ENCODE data around the gene CAPN12. TPM values are rescaled to one million over a fixed set of nuclear protein-coding genes. Genes with fewer than 3 reads are reported as not detected.

The CAPN12 gene
- total and polyA plus RNA-seq, 4 donors = 3.8 to 28.7 (median 8.8) TPM

DNA sequence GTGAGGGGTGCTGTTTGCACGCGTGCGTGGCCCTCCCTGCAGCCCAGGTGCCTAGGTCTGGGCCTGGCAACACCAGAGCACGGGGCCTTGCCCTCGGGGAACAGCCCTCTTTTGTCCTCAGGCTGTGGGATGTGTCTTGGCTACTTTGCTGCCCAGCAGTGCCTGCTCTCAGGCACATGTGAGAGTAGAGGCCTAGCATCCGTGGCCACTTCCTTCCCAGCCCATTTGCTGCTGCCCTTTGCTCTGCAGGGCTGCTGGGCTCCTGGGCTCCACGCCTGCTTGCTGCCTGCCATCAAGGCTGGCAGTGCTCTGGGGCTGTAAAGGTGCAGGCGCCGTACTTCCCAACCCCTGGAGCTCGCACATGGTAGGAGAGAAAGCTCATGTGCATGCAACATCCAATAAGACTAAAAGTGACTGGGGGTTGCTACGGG lies 46.6 kb downstream of the CAPN12 start:
- Histone ChIP-seq H3K36me3 (ENCODE audit: control insufficient read depth in 4 of 4, insufficient read depth in 3 of 4, low read depth in 1 of 4, low read length in 3 of 4) (peaks cover 0 to 1% (median under 1%) of the 10 kb centered on the region in 4 donors), H3K4me1 (ENCODE audit: control insufficient read depth in 4 of 4, insufficient read depth in 4 of 4, low read length in 3 of 4) (peaks cover 24 to 87% (median 71%) of the 10 kb centered on the region in 4 donors), H3K4me3 (ENCODE audit: low read depth in 1 of 3, low read length in 3 of 3) (no peak overlapping the region), H3K9ac (ENCODE audit: low read depth in 1 of 2, low read length in 2 of 2) (no peak overlapping the region), H3K27ac (ENCODE audit: low read depth in 1 of 2, low read length in 2 of 2) (no peak overlapping the region), H3K27me3 (ENCODE audit: control insufficient read depth in 4 of 4, insufficient read depth in 4 of 4, low read length in 3 of 4) (no peaks in the 10 kb centered on the region), H3K9me3 (ENCODE audit: control insufficient read depth in 4 of 4, low read length in 3 of 4) (no peaks in the 10 kb centered on the region)
- TF ChIP-seq, protein P1, sequence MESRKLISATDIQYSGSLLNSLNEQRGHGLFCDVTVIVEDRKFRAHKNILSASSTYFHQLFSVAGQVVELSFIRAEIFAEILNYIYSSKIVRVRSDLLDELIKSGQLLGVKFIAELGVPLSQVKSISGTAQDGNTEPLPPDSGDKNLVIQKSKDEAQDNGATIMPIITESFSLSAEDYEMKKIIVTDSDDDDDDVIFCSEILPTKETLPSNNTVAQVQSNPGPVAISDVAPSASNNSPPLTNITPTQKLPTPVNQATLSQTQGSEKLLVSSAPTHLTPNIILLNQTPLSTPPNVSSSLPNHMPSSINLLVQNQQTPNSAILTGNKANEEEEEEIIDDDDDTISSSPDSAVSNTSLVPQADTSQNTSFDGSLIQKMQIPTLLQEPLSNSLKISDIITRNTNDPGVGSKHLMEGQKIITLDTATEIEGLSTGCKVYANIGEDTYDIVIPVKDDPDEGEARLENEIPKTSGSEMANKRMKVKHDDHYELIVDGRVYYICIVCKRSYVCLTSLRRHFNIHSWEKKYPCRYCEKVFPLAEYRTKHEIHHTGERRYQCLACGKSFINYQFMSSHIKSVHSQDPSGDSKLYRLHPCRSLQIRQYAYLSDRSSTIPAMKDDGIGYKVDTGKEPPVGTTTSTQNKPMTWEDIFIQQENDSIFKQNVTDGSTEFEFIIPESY (IDR thresholded peaks at IDR 0.05) = no peak
- TF ChIP-seq, protein P2, sequence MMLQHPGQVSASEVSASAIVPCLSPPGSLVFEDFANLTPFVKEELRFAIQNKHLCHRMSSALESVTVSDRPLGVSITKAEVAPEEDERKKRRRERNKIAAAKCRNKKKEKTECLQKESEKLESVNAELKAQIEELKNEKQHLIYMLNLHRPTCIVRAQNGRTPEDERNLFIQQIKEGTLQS (IDR thresholded peaks at IDR 0.05) = no peak
- no peak for TF ChIP-seq RAD21 (IDR thresholded peaks at IDR 0.05)
- TF ChIP-seq HNF4G (IDR thresholded peaks at IDR 0.05) = no peak
- no peak for TF ChIP-seq JUND (IDR thresholded peaks at IDR 0.05)
- TF ChIP-seq EGR1 (IDR thresholded peaks at IDR 0.05; ENCODE audit: low read depth in 2 of 2) = no peak
- TF ChIP-seq HNF4A (conservative IDR thresholded peaks at IDR 0.05) = no peak
- TF ChIP-seq, protein P3, sequence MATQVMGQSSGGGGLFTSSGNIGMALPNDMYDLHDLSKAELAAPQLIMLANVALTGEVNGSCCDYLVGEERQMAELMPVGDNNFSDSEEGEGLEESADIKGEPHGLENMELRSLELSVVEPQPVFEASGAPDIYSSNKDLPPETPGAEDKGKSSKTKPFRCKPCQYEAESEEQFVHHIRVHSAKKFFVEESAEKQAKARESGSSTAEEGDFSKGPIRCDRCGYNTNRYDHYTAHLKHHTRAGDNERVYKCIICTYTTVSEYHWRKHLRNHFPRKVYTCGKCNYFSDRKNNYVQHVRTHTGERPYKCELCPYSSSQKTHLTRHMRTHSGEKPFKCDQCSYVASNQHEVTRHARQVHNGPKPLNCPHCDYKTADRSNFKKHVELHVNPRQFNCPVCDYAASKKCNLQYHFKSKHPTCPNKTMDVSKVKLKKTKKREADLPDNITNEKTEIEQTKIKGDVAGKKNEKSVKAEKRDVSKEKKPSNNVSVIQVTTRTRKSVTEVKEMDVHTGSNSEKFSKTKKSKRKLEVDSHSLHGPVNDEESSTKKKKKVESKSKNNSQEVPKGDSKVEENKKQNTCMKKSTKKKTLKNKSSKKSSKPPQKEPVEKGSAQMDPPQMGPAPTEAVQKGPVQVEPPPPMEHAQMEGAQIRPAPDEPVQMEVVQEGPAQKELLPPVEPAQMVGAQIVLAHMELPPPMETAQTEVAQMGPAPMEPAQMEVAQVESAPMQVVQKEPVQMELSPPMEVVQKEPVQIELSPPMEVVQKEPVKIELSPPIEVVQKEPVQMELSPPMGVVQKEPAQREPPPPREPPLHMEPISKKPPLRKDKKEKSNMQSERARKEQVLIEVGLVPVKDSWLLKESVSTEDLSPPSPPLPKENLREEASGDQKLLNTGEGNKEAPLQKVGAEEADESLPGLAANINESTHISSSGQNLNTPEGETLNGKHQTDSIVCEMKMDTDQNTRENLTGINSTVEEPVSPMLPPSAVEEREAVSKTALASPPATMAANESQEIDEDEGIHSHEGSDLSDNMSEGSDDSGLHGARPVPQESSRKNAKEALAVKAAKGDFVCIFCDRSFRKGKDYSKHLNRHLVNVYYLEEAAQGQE (IDR thresholded peaks at IDR 0.05) = no peak
- TF ChIP-seq, protein P4, sequence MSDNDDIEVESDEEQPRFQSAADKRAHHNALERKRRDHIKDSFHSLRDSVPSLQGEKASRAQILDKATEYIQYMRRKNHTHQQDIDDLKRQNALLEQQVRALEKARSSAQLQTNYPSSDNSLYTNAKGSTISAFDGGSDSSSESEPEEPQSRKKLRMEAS (IDR thresholded peaks at IDR 0.05) = no peak
- no peak for TF ChIP-seq SP1 (IDR thresholded peaks at IDR 0.05)
- no peak for TF ChIP-seq NR2F2 (IDR thresholded peaks at IDR 0.05)
- no peak for TF ChIP-seq TAF1 (conservative IDR thresholded peaks at IDR 0.05)
- no peak for TF ChIP-seq YY1 (IDR thresholded peaks at IDR 0.05)
- TF ChIP-seq, protein P5, sequence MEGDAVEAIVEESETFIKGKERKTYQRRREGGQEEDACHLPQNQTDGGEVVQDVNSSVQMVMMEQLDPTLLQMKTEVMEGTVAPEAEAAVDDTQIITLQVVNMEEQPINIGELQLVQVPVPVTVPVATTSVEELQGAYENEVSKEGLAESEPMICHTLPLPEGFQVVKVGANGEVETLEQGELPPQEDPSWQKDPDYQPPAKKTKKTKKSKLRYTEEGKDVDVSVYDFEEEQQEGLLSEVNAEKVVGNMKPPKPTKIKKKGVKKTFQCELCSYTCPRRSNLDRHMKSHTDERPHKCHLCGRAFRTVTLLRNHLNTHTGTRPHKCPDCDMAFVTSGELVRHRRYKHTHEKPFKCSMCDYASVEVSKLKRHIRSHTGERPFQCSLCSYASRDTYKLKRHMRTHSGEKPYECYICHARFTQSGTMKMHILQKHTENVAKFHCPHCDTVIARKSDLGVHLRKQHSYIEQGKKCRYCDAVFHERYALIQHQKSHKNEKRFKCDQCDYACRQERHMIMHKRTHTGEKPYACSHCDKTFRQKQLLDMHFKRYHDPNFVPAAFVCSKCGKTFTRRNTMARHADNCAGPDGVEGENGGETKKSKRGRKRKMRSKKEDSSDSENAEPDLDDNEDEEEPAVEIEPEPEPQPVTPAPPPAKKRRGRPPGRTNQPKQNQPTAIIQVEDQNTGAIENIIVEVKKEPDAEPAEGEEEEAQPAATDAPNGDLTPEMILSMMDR (IDR thresholded peaks at IDR 0.05; ENCODE audit: low read depth, low read length, missing input control) = no peak
- no peak for TF ChIP-seq FOXA1 (IDR thresholded peaks at IDR 0.05)
- no peak for TF ChIP-seq FOXA2 (IDR thresholded peaks at IDR 0.05)
- no peak for TF ChIP-seq GABPA (IDR thresholded peaks at IDR 0.05 in 1 of 2, conservative IDR thresholded peaks at IDR 0.05 in 1 of 2)
- no peak for TF ChIP-seq RXRA (IDR thresholded peaks at IDR 0.05)
- no peak for DNase-seq (ENCODE audit: low spot score)
- WGBS = 76% methylated on average over 11 of the region's 11 CpGs
